NCI-H748 (cell line): ENCODE measurements around the gene KLHL3.

Source experiments
- DNase-seq: peaks from one replicate; lab custom pipeline; 2025; ENCODE audit not compliant: unreplicated experiment; lab: John Stamatoyannopoulos, UW

Gene KLHL3

DNA sequence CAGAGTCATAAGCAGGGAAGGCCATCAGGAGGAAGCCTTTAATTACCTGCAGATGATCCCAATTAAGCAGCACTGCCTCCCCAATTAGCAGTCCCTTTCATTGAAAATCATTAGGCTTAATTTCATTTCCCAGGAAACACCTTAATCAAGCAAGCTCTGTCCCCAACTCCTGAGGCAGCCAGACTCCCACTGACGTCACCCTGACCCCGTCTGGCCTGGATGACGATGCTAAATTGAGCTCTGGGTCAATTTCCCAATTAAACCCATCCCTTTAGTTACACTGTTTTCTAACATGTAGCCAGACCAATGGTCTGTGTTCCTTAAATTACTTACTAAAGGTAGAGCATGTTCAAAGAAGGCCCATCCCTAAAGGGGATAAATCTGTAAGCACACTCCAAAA lies 152.8 kb downstream of the KLHL3 start:
- no peak for DNase-seq

- no peak for DNase-seq
Observed at GRCh38 chr5:137582218-137582617, 153.7 kb downstream of the KLHL3 start.

DNA sequence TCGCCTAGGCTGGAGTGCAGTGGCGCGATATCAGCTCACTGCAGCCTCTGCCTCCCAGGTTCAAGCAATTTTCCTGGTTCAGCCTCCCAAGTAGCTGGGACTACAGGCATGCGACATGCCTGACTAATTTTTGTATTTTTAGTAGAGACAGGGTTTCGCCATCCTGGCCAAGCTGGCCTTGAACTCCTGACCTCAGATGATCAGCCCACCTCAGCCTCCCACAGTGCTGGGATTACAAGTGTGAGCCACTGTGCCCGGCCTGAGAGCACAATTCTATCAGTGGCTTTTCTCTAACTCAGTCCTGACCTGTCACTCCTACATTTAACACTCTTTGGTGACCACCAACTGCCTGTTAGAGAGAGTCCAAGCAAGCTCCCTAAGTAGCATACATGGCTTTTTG lies 154.1 kb downstream of the KLHL3 start:
- DNase-seq: no peak

DNA sequence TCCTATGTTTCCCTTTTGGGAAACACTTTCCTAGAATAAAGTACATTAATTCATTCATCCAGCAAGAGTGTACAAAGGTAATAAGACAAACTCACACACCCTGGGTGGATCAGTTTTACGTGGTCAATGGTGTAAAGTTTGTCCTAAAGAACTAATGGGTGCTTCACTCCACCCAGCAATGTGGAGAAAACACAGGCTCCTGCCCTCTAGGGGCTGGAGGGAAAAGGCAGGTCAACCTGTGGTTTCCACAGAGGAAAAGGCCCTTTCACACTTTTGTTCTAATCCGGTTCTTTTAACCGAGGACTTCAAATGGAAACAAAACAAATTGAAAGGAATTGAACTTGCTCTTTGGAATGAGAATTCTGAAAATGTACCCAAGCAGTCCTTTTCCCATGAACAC lies 155.9 kb downstream of the KLHL3 start:
- DNase-seq: no peak

- peak; percentile 6 for DNase-seq
Observed at GRCh38 chr5:137575847-137576246, 160.0 kb downstream of the KLHL3 start.

GRCh38 chr5:137575211-137575610 lies 160.7 kb downstream of the KLHL3 start:
- DNase-seq: no peak

DNA sequence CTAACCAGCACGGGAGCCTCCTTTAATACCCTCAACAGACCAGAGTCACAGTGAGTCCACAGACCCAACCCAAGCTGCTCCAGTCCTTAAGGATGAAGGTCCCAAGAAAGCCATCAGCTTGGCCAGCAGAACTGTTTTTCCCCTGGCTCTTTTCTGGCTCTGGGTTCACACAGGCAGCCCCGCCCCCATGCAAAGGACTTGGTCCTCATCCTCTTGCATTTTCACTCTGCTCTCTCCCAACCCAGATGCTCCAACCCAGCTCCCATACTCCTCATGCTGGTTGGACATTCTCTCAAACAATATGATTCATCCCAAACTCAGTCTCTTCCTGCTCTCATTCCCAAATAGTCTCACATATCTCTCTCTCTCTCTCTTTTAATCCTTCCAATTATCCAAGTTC lies 162.5 kb downstream of the KLHL3 start:
- DNase-seq: no peak

GRCh38 chr5:137572042-137572695 lies 163.7 kb downstream of the KLHL3 start:
- DNase-seq: no peak

GRCh38 chr5:137570070-137570469 lies 165.8 kb downstream of the KLHL3 start:
- DNase-seq: no peak
